ENCODE results near the gene ANKRD39.

Gene ANKRD39

DNA sequence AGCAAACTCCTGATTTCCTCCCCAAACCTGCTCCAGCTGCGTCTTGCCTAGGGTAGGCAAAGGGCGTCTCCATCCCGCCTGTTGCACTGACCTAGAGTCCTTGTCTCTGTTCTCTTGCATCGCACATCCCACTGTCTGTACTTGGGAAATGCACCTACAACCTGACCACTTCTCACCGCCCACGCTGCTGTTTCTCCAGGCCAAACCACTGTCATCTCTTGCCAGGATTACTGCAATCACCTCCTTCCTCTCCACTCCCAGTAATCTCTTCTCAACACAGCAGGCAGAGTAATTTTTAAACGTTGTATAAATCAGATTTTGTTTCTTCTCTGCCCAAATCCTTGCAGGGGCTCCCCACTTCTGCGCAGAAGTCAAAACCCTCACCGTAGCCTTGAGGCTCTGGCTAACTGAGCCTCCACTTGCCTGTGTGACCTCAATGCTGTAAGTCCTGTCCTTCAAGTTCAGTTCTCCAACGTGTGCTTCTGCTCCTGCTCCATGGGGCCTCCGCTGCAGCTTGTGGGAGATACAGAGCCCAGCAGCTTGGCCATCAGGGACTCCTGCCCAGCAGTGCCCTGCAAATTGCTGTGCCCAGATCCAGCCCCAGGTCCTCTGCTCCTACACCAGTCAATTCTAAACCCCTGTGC is 39.8 kb upstream of the ANKRD39 start:
- TF ChIP-seq SIN3A (IDR thresholded peaks at IDR 0.05; ENCODE audit: borderline replicate concordance, insufficient read depth, low read length), result no peak
- TF ChIP-seq TAF1 (IDR thresholded peaks at IDR 0.05; ENCODE audit: borderline replicate concordance, insufficient read depth, low read length), result no peak
- no peak for TF ChIP-seq POLR2AphosphoS5 (IDR thresholded peaks at IDR 0.05; ENCODE audit: low read depth, low read length)
- TF ChIP-seq FOXP2 (optimal IDR thresholded peaks at IDR 0.05; ENCODE audit: borderline replicate concordance, extremely low read depth, extremely low read length, insufficient read depth), result no peak
- TF ChIP-seq, protein P1, sequence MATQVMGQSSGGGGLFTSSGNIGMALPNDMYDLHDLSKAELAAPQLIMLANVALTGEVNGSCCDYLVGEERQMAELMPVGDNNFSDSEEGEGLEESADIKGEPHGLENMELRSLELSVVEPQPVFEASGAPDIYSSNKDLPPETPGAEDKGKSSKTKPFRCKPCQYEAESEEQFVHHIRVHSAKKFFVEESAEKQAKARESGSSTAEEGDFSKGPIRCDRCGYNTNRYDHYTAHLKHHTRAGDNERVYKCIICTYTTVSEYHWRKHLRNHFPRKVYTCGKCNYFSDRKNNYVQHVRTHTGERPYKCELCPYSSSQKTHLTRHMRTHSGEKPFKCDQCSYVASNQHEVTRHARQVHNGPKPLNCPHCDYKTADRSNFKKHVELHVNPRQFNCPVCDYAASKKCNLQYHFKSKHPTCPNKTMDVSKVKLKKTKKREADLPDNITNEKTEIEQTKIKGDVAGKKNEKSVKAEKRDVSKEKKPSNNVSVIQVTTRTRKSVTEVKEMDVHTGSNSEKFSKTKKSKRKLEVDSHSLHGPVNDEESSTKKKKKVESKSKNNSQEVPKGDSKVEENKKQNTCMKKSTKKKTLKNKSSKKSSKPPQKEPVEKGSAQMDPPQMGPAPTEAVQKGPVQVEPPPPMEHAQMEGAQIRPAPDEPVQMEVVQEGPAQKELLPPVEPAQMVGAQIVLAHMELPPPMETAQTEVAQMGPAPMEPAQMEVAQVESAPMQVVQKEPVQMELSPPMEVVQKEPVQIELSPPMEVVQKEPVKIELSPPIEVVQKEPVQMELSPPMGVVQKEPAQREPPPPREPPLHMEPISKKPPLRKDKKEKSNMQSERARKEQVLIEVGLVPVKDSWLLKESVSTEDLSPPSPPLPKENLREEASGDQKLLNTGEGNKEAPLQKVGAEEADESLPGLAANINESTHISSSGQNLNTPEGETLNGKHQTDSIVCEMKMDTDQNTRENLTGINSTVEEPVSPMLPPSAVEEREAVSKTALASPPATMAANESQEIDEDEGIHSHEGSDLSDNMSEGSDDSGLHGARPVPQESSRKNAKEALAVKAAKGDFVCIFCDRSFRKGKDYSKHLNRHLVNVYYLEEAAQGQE (IDR thresholded peaks at IDR 0.05; ENCODE audit: insufficient read depth in 1 of 2, low read depth in 2 of 2, low read length in 2 of 2), result no peak

DNA sequence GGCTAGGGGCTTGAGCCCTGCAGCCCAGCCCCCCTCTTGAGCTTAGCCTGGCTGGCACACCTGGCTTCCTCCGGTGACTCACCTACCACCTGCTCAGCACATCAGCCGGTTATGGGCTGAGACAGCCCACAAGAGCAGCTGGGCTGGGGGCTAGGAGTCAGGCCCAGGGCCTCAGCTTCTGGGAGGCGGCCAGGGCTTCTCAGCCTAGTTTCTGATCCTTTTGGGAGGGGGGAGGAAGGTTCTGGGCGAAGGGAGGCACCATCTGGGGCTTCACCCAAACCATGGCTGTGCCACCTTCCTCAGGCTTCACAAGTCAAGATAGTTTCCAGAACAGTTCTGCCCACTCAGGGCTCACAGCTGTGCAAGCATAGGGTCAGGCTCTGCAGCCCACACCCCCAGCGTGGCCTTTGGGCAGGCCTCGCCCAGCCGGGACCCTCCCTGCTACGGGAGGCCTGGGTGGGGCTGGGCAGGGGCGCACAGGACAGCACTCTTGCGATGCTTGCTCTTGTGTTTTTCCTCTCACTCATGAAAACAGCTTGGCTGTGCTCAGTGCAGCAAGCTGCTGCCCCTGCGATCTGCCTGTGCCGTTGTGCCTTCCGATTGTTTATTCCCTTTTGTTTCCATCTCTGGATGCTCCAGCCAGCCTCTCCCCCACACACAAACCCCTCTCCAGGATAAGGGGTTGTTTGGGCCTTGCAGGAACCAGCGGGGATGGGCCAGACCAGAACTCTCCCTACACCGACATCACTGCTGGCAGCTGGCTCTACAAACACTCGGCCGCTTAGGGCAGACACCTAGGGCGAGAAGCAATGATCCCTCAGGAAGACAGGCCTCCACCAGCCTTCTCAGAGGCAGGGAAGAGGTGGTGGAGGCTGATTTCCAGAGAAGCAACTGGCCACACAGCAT is 38.2 kb upstream of the ANKRD39 start:
- TF ChIP-seq SIN3A (IDR thresholded peaks at IDR 0.05; ENCODE audit: borderline replicate concordance, insufficient read depth, low read length) (no peak), POLR2AphosphoS5 (IDR thresholded peaks at IDR 0.05; ENCODE audit: low read depth, low read length) (no peak), TAF1 (IDR thresholded peaks at IDR 0.05; ENCODE audit: borderline replicate concordance, insufficient read depth, low read length) (no peak), FOXP2 (optimal IDR thresholded peaks at IDR 0.05; ENCODE audit: borderline replicate concordance, extremely low read depth, extremely low read length, insufficient read depth) (no peak)
- TF ChIP-seq, protein P1 (IDR thresholded peaks at IDR 0.05; ENCODE audit: insufficient read depth in 1 of 2, low read depth in 2 of 2, low read length in 2 of 2), result no peak

DNA sequence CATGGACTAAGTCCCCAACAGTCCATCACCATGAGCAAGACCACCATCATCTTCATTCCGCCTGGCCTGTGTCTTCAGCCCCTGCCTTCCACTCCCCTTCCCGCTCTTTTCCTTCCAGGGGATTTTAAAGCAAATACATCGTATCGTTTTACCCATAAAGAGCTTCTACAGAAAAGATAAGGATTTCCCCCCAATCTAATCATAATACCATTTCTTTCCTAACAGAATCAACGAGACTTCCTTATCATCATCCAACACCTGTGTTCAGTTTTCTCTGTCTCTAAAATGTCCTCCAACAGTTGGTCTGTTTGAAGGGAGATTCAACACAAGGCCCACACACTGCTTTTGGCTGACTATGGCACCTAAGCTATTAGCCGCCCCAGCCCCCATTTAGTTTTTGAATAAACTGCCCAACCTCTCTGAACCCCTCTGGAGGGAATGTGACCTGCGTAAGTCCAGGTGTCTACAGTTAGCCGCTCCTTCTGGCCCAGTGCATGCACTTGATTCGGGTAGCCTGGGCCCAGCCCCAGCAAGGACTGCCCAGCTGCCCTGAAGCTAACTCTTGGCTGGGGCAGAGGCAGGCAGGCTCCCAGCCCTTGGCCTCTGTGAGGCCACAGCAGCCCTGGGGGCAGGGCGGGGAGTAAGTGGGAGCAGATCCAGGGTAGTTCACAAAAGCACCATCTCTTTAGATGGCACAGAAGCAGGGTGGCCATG is 37.4 kb upstream of the ANKRD39 start:
- TF ChIP-seq FOXP2 (optimal IDR thresholded peaks at IDR 0.05; ENCODE audit: borderline replicate concordance, extremely low read depth, extremely low read length, insufficient read depth), result no peak

- TF ChIP-seq FOXP2 (optimal IDR thresholded peaks at IDR 0.05; ENCODE audit: borderline replicate concordance, extremely low read depth, extremely low read length, insufficient read depth) (no peak), POLR2AphosphoS5 (IDR thresholded peaks at IDR 0.05; ENCODE audit: low read depth, low read length) (no peak), TAF1 (IDR thresholded peaks at IDR 0.05; ENCODE audit: borderline replicate concordance, insufficient read depth, low read length) (no peak), SIN3A (IDR thresholded peaks at IDR 0.05; ENCODE audit: borderline replicate concordance, insufficient read depth, low read length) (no peak)
- TF ChIP-seq, protein P1 (IDR thresholded peaks at IDR 0.05; ENCODE audit: insufficient read depth in 1 of 2, low read depth in 2 of 2, low read length in 2 of 2), result no peak
These were observed 36.3 kb upstream of the ANKRD39 start for GRCh38 chr2:96894151-96894531.

GRCh38 chr2:96893289-96894150 is 35.7 kb upstream of the ANKRD39 start:
- TF ChIP-seq TAF1 (IDR thresholded peaks at IDR 0.05; ENCODE audit: borderline replicate concordance, insufficient read depth, low read length) (no peak), FOXP2 (optimal IDR thresholded peaks at IDR 0.05; ENCODE audit: borderline replicate concordance, extremely low read depth, extremely low read length, insufficient read depth) (no peak), POLR2AphosphoS5 (IDR thresholded peaks at IDR 0.05; ENCODE audit: low read depth, low read length) (no peak), SIN3A (IDR thresholded peaks at IDR 0.05; ENCODE audit: borderline replicate concordance, insufficient read depth, low read length) (no peak)
- TF ChIP-seq, protein P1 (IDR thresholded peaks at IDR 0.05; ENCODE audit: insufficient read depth in 1 of 2, low read depth in 2 of 2, low read length in 2 of 2), result no peak

All from PFSK-1 (cell line).